GM21360 (cell line): ENCODE data around the gene TCF3.
A peak's percentile ranks its signal among the peaks of the same experiment; 100 is the strongest.
"Not testable (repeated sequence)": the region's sequence is repeated elsewhere in the genome, so short reads cannot be mapped to it uniquely, and the experiment has no call there.

Source experiments
- ATAC-seq: cut with Tn5 transposase; IDR thresholded peaks from one replicate; pipeline ENCODE4 v1.9.1; 2021; ENCODE audit warnings: mild to moderate bottlenecking, moderate library complexity; ENCODE audit not compliant: unreplicated experiment

The TCF3 gene

GRCh38 chr19:1673645-1674292 is 21.4 kb upstream of the TCF3 start:
- no peak for ATAC-seq

- no peak for ATAC-seq
Observed at GRCh38 chr19:1672769-1673644, 20.6 kb upstream of the TCF3 start.

GRCh38 chr19:1672038-1672768 is 19.8 kb upstream of the TCF3 start:
- ATAC-seq: no peak

- no peak for ATAC-seq
Observed at GRCh38 chr19:1671716-1672037, 19.3 kb upstream of the TCF3 start.

GRCh38 chr19:1670747-1671146 is 18.3 kb upstream of the TCF3 start:
- not testable (repeated sequence) for ATAC-seq

- peak; percentile 34 for ATAC-seq
Observed at GRCh38 chr19:1668486-1669270, 16.3 kb upstream of the TCF3 start.

- ATAC-seq: no peak
Observed at GRCh38 chr19:1668048-1668485, 15.7 kb upstream of the TCF3 start.

- no peak for ATAC-seq
Observed at GRCh38 chr19:1665565-1666047, 13.2 kb upstream of the TCF3 start.

- ATAC-seq: no peak
Observed at GRCh38 chr19:1663852-1664251, 11.4 kb upstream of the TCF3 start.

- ATAC-seq: not testable (repeated sequence)
Observed at GRCh38 chr19:1663227-1663626, 10.8 kb upstream of the TCF3 start.

GRCh38 chr19:1661995-1662394 is 9.6 kb upstream of the TCF3 start:
- no peak for ATAC-seq

- ATAC-seq: no peak
Observed at GRCh38 chr19:1659084-1659427, 6.6 kb upstream of the TCF3 start.

GRCh38 chr19:1658150-1659083 is 6.0 kb upstream of the TCF3 start:
- no peak for ATAC-seq

GRCh38 chr19:1657746-1658145 is 5.3 kb upstream of the TCF3 start:
- no peak for ATAC-seq

GRCh38 chr19:1656988-1657536 is 4.6 kb upstream of the TCF3 start:
- no peak for ATAC-seq

- ATAC-seq: no peak
Observed at GRCh38 chr19:1655987-1656608, 3.7 kb upstream of the TCF3 start.

- ATAC-seq: no peak
Observed at GRCh38 chr19:1655131-1655981, 2.9 kb upstream of the TCF3 start.

- no peak for ATAC-seq
Observed at GRCh38 chr19:1654178-1654792, 1.9 kb upstream of the TCF3 start.
